Neuronal stem cell (in vitro differentiated cells): ENCODE measurements around the gene CYGB.

Source experiments
- DNase-seq: peaks from one replicate; pipeline ENCODE4 v3.0.0-alpha.2; 2013; ENCODE audit warnings: low spot score
- H2AFZ ChIP-seq: one replicate; pipeline ENCODE4 v1.6.1; 2013; ENCODE audit warnings: mild to moderate bottlenecking, low read length, inconsistent platforms
- H2AK5ac ChIP-seq: 2 replicates; pipeline ENCODE4 v1.6.1; 2013; ENCODE audit warnings: low read depth, mild to moderate bottlenecking, inconsistent platforms, low read length, moderate library complexity, mixed read lengths
- H2BK120ac ChIP-seq: 2 replicates; pipeline ENCODE4 v1.6.1; 2013; ENCODE audit warnings: low read depth, mild to moderate bottlenecking, inconsistent platforms, low read length, moderate library complexity, mixed read lengths
- H2BK12ac ChIP-seq: one replicate; pipeline ENCODE4 v1.6.1; 2013; ENCODE audit warnings: low read length, inconsistent platforms
- H2BK15ac ChIP-seq: 2 replicates; pipeline ENCODE4 v1.6.1; 2013; ENCODE audit warnings: mild to moderate bottlenecking, low read length, inconsistent platforms, mixed read lengths
- H2BK5ac ChIP-seq: one replicate; pipeline ENCODE4 v1.6.1; 2013; ENCODE audit warnings: inconsistent platforms, mild to moderate bottlenecking, low read length, moderate library complexity
- H3K14ac ChIP-seq: one replicate; pipeline ENCODE4 v1.6.1; 2013; ENCODE audit warnings: low read length, inconsistent platforms
- H3K18ac ChIP-seq: 2 replicates; pipeline ENCODE4 v1.6.1; 2013; ENCODE audit warnings: low read length, inconsistent platforms
- H3K23ac ChIP-seq: 2 replicates; pipeline ENCODE4 v1.6.1; 2013; ENCODE audit warnings: low read depth, mild to moderate bottlenecking, mixed read lengths, low read length, inconsistent platforms; ENCODE audit not compliant: poor library complexity
- H3K27ac ChIP-seq: replicated peaks from 3 replicates; pipeline ENCODE4 v1.5.1; 2013; ENCODE audit warnings: low read length, inconsistent platforms
- H3K27me3 ChIP-seq, 3 experiments: 2 replicates each; pipeline ENCODE4 v1.6.1; 2013; ENCODE audit warnings: low read length in 3 of 3, mild to moderate bottlenecking in 2 of 3, inconsistent platforms in 1 of 3, low read depth in 1 of 3, mixed read lengths in 1 of 3, moderate library complexity in 1 of 3; ENCODE audit not compliant: control insufficient read depth in 3 of 3, insufficient read depth in 3 of 3
- H3K36me3 ChIP-seq, 2 donors: replicated peaks in 1 of 2; 2 replicates each; pipeline ENCODE4 v1.6.1; 2013; ENCODE audit warnings: low read length in 2 of 2; ENCODE audit not compliant: control insufficient read depth in 2 of 2, insufficient read depth in 2 of 2
- H3K4ac ChIP-seq: 2 replicates; pipeline ENCODE4 v1.6.1; 2013; ENCODE audit warnings: inconsistent platforms, mild to moderate bottlenecking, low read length, moderate library complexity
- H3K4me1 ChIP-seq, 2 donors: 1 replicate in 1 of 2; 2 replicates in 1 of 2; pipeline ENCODE4 v1.6.1; 2013; ENCODE audit warnings: low read length in 2 of 2, low read depth in 1 of 2; ENCODE audit not compliant: control insufficient read depth in 2 of 2, insufficient read depth in 1 of 2
- H3K4me2 ChIP-seq: one replicate; pipeline ENCODE4 v1.6.1; 2013; ENCODE audit warnings: mild to moderate bottlenecking, low read length, inconsistent platforms; ENCODE audit not compliant: insufficient read depth, poor library complexity, severe bottlenecking
- H3K4me3 ChIP-seq, 2 donors: 2 replicates each; pipeline ENCODE4 v1.5.1; 2013; ENCODE audit warnings: low read length in 2 of 2, mild to moderate bottlenecking in 2 of 2, inconsistent platforms in 1 of 2, moderate library complexity in 1 of 2
- H3K79me1 ChIP-seq: one replicate; pipeline ENCODE4 v1.6.1; 2013; ENCODE audit warnings: low read depth, mild to moderate bottlenecking, inconsistent platforms, low read length, moderate library complexity
- H3K9ac ChIP-seq: one replicate; pipeline ENCODE4 v1.6.1; 2013; ENCODE audit warnings: mild to moderate bottlenecking, low read depth, low read length, inconsistent platforms; ENCODE audit not compliant: poor library complexity
- H3K9me3 ChIP-seq, 2 donors: replicated peaks in 1 of 2; 2 replicates each; pipeline versions ENCODE3 to v1.6.1; 2013; ENCODE audit warnings: low read length in 2 of 2, mild to moderate bottlenecking in 2 of 2, inconsistent platforms in 1 of 2, low read depth in 1 of 2, mixed read lengths in 1 of 2, moderate library complexity in 1 of 2; ENCODE audit not compliant: control insufficient read depth in 2 of 2, insufficient read depth in 1 of 2
- H4K8ac ChIP-seq: one replicate; pipeline ENCODE4 v1.6.1; 2013; ENCODE audit warnings: low read depth, mild to moderate bottlenecking, inconsistent platforms, low read length, moderate library complexity
- H4K91ac ChIP-seq: one replicate; pipeline ENCODE4 v1.6.1; 2013; ENCODE audit warnings: low read length, low read depth, mild to moderate bottlenecking, inconsistent platforms; ENCODE audit not compliant: poor library complexity
- WGBS, 2 donors: extraction: QIAGEN DNeasy Blood & Tissue Kit; methylation state at CpG; one replicate each; pipeline ENCODE4 v1.1.7; 2013; ENCODE audit warnings: missing lambda C conversion rate in 2 of 2, mixed read lengths in 1 of 2; ENCODE audit not compliant: insufficient read length in 2 of 2, insufficient replicate concordance in 1 of 2; ENCODE audit errors: extremely low coverage in 2 of 2; 5-methylcytosine and 5-hydroxymethylcytosine counted together

CYGB gene

DNA sequence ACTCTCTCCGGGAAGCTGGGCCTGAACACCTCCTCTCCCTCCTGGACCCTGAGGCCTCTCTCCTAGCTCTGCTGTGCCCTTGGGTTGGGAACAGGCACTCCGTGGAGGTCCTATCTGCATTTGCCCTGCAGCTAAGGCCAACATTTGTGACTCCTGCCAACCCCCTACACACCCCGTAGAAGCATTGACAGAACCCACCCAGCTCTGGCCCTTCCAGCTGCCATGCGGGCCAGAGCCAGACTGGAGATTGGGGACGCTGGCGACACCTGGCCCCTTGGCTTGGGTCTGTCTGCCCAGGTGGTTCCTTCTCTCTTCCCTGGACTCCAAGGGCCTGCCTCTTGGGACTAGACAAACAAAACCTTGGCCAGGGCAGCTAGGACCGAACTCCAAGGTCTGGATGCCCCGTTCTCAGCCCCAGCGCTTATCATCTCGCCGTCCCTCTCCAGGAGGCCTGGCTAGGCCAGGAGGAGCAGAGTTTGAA, 35.6 kb downstream of the CYGB start:
- Histone ChIP-seq H3K4me3 (peak overlapping the region; percentile 38 to 42), H3K4me1 (peaks cover 13 to 30% of the 10 kb centered on the region in 2 donors), H4K8ac (no peak overlapping the region), H2AK5ac (peak overlapping the region; percentile 97), H3K4me2 (no peak overlapping the region), H2BK5ac (peak overlapping the region; percentile 61), H2BK12ac (peak overlapping the region; percentile 75), H3K23ac (no peak overlapping the region), H3K18ac (peak overlapping the region; percentile 90), H3K36me3 (no peaks in the 10 kb centered on the region), H3K27me3 (peaks cover 5 to 74% (median 18%) of the 10 kb centered on the region in 3 experiments), H3K4ac (no peak overlapping the region), H2BK120ac (no peak overlapping the region), H2BK15ac (peak overlapping the region; percentile 27), H3K79me1 (no peaks in the 10 kb centered on the region), H4K91ac (peak overlapping the region; percentile 64), H3K9me3 (no peaks in the 10 kb centered on the region), H2AFZ (peak overlapping the region; percentile 90), H3K14ac (no peak overlapping the region), H3K27ac (no peak overlapping the region), H3K9ac (no peak overlapping the region)
- DNase-seq, result no peak
- no CpG with 5 or more reads among the region's 11 CpGs for WGBS, 2 donors

GRCh38 chr17:76501018-76501826, 36.3 kb downstream of the CYGB start, which contains the start of gene RHBDF2:
Gene RHBDF2, minus strand, starts transcription at chr17:76501423. Its CDS starts 19,899 bp downstream, at chr17:76481524.
- Histone ChIP-seq H3K4ac (no peak within 1 kb of the TSS), H4K8ac (peak within 1 kb of the TSS; percentile 56), H3K23ac (peak within 1 kb of the TSS; percentile 52), H3K4me3 (peak within 1 kb of the TSS; percentile 42 to 81), H3K4me2 (peak within 1 kb of the TSS; percentile 97), H2BK12ac (peak within 1 kb of the TSS; percentile 75), H2AK5ac (peak within 1 kb of the TSS; percentile 97), H2BK15ac (peak within 1 kb of the TSS; percentile 60), H3K4me1 (peaks cover 11 to 28% of the 10 kb centered on the region in 2 donors), H2BK5ac (peak within 1 kb of the TSS; percentile 85), H3K27ac (no peak within 1 kb of the TSS), H3K9ac (peak within 1 kb of the TSS; percentile 79), H3K14ac (no peak within 1 kb of the TSS), H3K79me1 (no peaks in the 10 kb centered on the region), H3K36me3 (no peaks in the 10 kb centered on the region), H2AFZ (peak within 1 kb of the TSS; percentile 90), H2BK120ac (no peak within 1 kb of the TSS), H3K27me3 (peaks cover 5 to 75% (median 14%) of the 10 kb centered on the region in 3 experiments), H4K91ac (peak within 1 kb of the TSS; percentile 64), H3K9me3 (no peaks in the 10 kb centered on the region), H3K18ac (peak within 1 kb of the TSS; percentile 90)
- DNase-seq, result peak; percentile 78
- no CpG with 5 or more reads among the region's 72 CpGs for WGBS, 2 donors

- Histone ChIP-seq H2BK12ac (no peak overlapping the region), H3K9me3 (no peaks in the 10 kb centered on the region), H3K27ac (no peak overlapping the region), H3K79me1 (no peaks in the 10 kb centered on the region), H3K4me1 (peaks cover 9 to 28% of the 10 kb centered on the region in 2 donors), H2BK15ac (peak overlapping the region; percentile 60), H3K4ac (no peak overlapping the region), H3K9ac (peak overlapping the region; percentile 79), H3K4me3 (peak overlapping the region in 1 of 2 donors; percentile 81), H3K4me2 (peak overlapping the region; percentile 97), H2BK5ac (peak overlapping the region; percentile 85), H3K27me3 (peaks cover 5 to 81% (median 14%) of the 10 kb centered on the region in 3 experiments), H2AFZ (peak overlapping the region; percentile 90), H2AK5ac (no peak overlapping the region), H4K8ac (no peak overlapping the region), H3K23ac (peak overlapping the region; percentile 52), H4K91ac (no peak overlapping the region), H2BK120ac (no peak overlapping the region), H3K36me3 (no peaks in the 10 kb centered on the region), H3K14ac (no peak overlapping the region), H3K18ac (peak overlapping the region; percentile 38)
- no CpG with 5 or more reads among the region's 10 CpGs for WGBS, 2 donors
- DNase-seq, result no peak
These were observed 36.8 kb downstream of the CYGB start for GRCh38 chr17:76500747-76501017.

GRCh38 chr17:76500074-76500746, 37.3 kb downstream of the CYGB start:
- no peaks in the 10 kb centered on the region for H3K36me3 ChIP-seq
- no peak for DNase-seq
- H2AFZ ChIP-seq, result no peak overlapping the region
- H3K27ac ChIP-seq, result no peak overlapping the region
- no peak overlapping the region for H2BK12ac ChIP-seq
- no peak overlapping the region for H3K14ac ChIP-seq
- H3K4me1 ChIP-seq, result peaks cover 9 to 28% of the 10 kb centered on the region in 2 donors
- H3K9me3 ChIP-seq, result no peaks in the 10 kb centered on the region
- no CpG with 5 or more reads among the region's 17 CpGs for WGBS, 2 donors
- H2BK120ac ChIP-seq, result no peak overlapping the region
- peak overlapping the region; percentile 97 for H3K4me2 ChIP-seq
- no peak overlapping the region for H4K91ac ChIP-seq
- peaks cover 5 to 83% (median 14%) of the 10 kb centered on the region in 3 experiments for H3K27me3 ChIP-seq
- H2BK15ac ChIP-seq, result no peak overlapping the region
- H3K23ac ChIP-seq, result peak overlapping the region; percentile 52
- H2AK5ac ChIP-seq, result no peak overlapping the region
- H3K9ac ChIP-seq, result peak overlapping the region; percentile 79
- peak overlapping the region; percentile 85 for H2BK5ac ChIP-seq
- no peak overlapping the region for H4K8ac ChIP-seq
- H3K4ac ChIP-seq, result no peak overlapping the region
- no peak overlapping the region for H3K4me3 ChIP-seq
- H3K79me1 ChIP-seq, result no peaks in the 10 kb centered on the region
- no peak overlapping the region for H3K18ac ChIP-seq
